Measurements from ENCODE around the gene ATP6V1G1.
"Not testable (repeated sequence)": the region's sequence is repeated elsewhere in the genome, so short reads cannot be mapped to it uniquely, and the experiment has no call there.

The ATP6V1G1 gene, protein sequence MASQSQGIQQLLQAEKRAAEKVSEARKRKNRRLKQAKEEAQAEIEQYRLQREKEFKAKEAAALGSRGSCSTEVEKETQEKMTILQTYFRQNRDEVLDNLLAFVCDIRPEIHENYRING

DNA sequence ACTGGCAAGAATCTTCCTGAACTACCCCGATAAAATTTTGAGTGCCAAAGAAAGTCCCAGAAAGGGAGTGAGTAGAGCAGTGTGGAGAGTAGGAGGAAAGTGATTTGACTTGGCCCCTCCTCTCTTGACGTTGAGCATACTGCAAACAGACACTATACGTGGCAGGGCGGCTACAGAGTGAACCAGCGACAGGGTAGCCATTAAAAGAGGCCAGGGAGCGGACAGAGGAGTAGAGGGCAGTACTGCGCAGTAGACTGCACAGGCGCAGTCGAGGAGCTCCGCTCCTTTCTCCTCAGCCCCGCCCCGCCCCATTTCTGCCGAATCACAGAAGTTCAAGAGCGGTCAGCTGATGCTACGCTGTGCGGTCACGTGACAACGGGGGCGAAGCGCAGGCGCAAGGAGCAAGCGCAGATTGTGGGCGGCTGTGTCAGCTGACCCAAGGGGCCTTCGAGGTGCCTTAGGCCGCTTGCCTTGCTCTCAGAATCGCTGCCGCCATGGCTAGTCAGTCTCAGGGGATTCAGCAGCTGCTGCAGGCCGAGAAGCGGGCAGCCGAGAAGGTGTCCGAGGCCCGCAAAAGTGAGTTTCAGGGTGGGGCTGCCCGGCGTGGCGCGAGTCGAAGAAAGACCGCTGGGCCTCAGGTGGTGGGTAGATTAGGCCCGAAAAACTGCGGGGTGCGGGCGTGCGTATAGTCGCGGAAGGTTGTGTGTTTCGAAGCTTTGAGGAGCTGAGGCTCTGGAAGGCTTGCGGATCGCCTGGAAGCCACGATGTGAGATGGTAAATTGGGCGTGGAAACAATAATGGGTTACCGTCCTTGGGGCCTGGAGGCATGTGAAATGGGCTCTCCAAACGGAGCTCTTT lies at the start of gene ATP6V1G1:
Gene ATP6V1G1, plus strand, starts transcription at position 425 of the 858 bp plus-strand sequence. Its CDS starts 70 bp downstream, at position 495.
- peak; percentile 94 to 98 for DNase-seq

DNA sequence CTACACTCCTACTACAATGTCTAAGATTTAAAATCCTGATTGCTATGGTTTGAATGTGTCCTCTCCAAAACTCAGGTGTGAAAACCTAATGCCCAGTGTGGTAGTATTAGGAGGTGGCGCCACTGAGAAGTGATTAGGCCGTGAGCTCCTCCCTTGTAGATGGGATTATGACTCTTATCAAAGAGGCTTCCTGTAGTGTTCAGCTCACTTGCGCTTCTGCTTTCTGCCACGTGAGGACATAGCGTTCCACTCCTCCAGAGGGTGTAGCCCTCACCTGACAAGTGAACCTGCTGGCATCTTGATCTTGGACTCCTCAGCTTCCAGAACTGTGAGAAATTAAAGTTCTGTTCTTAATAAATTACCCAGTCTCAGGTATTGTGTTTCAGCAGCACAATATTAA lies 49.3 kb upstream of the ATP6V1G1 start:
- DNase-seq: peak in 1 of 2 experiments; percentile 34

DNA sequence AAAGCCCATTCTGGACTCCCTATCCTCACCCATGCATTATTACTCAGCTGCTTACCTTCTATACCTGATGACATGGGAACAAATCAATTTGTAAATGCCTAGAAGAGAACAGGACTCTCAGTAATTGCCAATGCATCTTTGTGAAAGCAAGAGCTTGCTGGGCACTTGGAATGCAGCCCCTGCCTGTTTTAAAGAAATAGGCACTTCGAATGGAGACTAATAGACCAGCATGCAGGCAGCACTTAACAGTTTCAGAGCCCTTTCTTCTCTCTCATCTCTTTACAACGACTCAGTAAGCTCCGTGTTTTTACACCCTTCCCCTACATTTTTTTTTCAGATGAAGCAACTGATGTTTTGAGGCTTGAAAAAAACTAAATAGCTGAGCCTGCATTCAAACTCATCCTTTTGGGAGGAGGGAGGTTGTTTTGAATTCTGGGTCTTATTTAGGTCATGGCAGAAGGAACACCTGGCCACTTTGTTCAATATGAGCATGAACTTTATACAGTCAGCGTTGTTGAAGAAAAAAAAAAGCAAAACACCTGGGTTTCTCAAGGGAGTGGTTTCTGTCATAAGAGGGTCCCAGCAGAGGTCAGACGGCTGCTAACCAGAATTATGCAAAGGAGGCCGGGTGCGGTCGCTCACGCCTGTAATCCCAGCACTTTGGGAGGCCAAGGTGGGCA lies 47.7 kb upstream of the ATP6V1G1 start:
- DNase-seq: no peak

DNA sequence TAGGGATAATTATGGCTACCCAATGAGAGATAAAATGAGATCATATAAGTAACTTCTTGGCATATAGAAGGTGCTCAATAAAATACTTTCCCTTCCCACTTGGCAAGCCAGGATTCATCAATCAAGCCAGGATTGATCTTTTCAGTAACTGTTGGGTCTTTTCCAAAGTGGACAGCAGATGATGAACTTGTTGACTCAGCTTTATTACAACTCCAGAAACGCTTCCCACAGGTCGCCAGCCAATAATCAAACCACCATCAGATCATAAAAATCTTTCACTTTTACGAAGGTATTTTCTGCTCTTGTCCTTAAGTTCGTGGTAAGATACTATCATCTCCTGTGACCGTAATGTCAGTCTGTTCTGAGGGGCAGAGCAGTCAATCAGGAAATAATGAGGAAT lies 42.5 kb upstream of the ATP6V1G1 start:
- no peak for DNase-seq

DNA sequence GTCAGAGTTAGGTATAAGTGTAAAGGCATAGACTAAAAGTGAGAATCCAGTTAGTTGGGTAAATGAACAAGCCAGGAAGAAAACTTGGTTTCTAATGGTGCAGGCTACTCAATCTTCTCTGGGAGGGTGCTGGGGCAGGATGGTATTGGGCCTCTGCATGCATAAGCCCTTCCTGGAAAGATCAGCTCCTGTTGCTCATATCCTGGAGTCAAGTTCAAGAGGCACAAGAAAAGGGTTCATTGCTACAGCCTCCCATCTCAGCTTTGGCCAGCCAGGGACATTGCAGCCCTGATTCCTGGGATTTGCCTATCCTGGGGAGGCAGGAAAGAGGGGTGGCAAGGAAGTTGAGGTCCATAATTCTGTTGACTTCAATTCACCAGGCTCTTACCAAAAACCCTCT lies 40.7 kb upstream of the ATP6V1G1 start:
- no peak for DNase-seq

DNA sequence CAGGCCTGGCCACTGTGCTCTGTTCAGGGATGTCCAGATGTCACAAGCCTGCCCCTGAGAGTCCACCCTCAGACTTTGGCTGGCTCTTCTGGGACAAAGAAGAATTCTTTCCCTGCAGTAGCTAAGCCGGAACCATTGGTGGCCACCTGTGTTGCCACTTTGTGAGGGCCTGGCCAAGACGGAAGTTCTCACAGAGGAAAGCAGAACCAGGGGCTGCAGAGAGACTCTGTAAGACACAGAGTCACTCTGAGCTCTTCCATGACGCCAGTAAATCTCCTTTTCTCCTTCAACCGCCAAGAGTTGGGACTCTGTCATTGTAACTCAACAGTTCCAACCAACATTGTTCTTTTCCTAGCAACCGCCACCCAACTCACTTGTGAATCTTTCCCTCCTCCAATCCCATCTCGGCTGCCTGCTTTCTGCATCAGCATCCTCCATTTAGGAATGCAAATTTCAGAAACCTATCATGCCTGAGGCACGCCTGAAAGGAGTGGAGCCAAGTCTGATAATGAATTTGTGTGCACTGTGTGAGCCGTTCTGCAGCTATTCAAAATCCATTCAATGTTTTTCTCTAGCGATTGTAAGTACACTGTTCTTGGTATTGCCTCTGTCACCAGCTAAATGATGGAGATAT lies 37.8 kb upstream of the ATP6V1G1 start:
- peak in 1 of 2 experiments; percentile 4 for DNase-seq

DNA sequence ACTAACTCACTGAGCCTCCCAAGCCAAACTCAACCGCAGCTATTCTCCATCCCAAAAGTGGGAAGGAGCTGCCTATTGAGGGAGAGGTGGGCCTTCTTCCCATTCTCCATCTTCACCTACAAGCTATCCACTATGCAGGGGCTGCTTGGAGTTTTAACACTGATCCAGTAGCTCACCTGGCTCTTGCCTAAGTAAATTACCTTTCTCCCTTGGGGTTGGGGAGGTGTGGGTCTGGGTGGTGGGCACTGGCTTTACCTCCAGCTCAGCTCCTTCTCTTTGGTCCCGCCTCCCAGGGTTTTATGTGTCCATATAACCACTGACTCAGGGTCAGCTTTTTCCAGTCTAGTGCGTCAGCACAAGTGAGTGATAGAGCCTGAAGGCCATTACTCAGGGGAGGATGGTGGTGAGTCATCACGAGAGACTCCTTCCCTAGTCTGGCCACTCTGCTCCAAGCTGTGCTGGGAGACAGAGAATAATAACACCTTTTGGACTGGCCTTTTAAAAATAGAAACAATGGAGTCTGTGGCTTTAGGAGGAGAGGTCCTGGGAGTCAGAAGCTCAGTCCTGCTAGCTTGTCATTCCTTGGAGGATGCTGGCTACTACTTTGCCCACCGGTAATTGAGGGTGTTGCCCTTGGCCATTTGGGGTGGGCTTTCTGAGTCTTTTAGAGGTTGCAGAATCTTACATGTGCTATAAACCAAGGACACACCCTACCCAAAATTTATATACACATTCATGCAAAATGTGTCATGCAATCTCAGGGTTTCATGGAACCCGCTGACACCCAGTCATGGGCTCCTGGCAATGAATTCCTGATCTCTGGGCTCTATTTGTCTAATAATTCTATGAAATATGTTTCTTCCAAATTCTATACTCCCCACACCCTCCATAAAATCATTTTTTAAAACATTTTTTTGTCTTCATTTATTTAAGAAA lies 35.6 kb upstream of the ATP6V1G1 start:
- no peak for DNase-seq

DNA sequence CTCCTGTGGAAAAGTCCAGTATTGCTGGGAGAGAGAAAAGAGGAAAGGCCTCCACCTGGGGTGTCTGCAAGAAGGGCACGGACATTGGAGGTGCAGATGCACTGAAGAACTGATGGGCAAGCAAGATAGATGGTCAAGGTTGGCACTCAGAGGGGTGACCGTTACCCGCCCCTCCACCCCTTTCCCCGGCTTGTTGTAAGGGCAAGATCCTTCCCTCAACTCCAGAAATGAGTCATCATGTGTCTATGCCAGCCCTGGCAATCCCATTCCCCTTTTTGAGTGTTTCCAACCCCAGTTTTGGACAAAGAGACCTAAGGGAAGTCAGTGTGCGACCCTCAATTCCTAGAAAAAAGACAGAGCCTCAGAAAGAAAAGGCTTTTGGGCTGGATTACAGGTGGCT lies 34.9 kb upstream of the ATP6V1G1 start:
- DNase-seq: no peak

DNA sequence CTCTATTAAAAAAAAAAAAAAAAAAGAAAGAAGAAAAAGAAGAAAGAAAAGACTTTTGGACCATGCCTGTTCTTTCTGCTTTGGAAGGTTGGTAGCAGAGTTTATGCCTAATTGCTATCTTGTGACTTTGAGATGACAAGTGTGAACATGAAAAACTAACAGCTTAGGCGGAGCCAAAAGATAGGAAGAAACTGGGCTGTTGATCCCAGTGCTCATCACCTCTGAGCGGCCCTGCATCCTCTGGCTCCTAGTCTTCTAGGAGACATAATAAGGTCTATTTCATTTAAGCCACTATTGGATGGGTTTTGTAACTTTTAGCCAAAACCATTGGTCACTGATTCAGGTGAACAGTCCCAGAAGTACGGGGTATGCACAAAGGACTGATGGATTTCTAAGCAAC lies 34.4 kb upstream of the ATP6V1G1 start:
- DNase-seq: no peak

DNA sequence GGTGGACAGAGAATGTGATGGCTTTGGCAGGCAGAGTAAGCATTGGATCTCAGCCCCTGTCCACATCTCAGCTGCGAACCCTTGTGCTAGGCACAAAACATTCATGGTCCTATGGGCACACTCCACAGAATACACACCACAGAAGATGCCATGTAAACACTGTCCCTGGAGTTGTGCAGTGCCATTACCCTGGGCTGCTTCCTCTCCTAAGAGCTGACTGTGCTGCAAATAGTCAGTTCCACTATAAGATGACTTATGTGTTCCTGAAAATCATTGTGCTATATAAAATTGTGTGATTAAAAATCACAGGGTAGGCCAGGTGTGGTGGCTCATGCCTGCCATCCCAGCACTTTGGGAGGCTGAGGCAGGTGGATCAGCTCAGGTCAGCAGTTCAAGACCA lies 31.9 kb upstream of the ATP6V1G1 start:
- no peak for DNase-seq

DNA sequence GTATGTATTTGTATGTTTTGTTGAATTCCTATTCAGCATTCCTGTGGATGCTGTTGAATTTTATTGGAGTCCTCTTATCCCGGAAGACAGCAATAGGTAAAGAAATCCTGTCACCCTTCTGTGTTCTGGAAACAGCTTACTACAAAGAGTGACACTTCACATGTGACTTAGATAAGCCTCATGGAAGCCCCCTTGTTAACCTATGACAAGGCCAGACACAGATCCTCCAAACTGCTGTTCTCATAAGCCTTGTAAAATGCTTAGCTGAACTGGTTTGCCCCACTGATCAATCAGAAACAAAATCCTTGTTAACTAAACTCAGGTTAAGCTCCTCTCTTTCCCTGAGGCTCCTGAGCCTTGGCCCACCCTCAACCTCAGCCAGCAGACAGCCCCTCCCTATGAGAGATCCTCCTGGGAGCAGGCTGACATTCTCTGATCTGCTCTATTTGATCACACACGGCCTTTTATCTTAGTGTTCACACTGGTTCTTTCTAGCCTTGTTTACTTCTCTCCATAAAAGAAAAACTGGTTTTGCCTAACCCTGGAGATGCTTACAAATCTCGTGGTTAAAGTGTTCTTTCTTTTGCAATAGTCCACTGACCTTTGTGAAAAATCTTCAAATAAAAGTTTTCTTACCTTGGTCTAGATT lies 29.4 kb upstream of the ATP6V1G1 start:
- no peak for DNase-seq

DNA sequence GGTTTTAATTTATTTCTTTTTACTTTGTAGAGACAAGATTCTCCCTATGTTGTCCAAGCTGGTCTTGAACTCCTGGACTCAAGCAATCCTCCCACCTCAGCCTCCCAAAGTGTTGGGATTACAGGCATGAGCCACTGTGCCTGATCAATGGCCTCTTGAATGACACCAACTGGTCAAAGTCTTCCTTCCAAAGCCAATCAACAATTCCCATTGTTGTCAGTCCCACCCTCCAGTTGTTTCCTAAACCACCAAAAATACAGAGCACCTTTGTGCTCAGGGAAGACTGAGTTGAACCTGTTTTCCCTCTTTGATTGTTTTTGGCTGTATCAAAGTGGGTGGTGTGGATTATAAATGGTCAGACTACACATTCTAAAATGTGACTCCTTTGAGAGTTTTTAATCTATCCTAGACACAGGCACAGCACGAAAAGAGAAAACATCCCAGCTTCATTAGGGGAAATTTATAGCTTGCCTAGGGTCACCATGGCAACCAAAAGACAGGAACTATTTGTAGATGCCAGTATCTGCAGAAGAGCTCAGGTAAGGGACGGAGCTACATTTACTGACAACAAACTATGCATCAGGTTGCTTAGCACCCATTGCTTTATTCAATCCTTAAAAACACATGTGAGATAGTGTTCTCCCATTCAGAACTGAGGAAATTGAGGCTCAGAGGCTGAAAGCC lies 27.6 kb upstream of the ATP6V1G1 start:
- DNase-seq: no peak

DNA sequence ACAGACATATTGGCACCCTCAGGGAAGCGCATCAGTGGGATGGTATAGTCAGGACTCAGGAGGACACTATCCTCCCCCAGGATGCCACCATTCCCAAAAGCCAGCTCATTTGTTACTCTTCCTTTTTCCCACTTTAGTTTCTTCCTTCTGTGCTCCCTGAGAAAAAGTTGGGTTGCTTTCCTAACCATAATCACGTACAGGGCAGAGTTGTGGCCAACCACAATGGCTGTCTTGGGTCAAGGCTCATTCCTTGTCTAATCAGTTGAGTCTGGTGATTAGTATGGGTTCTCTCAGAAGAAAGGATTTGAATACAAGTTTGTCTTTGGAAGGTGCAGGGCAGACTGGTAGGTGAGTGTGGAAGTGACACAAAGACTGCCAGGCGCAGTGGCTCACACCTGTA lies 26.6 kb upstream of the ATP6V1G1 start:
- DNase-seq: no peak

DNA sequence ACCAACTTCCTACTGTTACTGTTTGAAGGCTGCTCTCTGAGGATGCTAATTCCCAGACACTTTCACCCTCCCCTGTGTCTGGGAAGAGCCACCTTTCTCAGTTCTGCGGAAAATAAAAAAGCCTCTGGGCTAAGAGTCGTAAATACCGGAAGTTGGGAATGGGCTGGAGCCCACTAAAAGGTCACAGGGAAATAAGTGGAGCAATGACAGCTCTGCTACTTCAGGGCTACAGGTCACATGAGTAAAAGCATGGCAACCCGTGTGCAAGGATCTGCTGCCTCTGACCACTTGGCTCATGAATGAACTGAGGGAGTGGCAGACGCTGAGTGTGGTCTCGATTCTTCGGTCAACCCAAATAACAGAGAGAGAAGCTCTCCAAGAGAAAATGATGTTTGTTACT lies 25.8 kb upstream of the ATP6V1G1 start:
- no peak for DNase-seq

DNA sequence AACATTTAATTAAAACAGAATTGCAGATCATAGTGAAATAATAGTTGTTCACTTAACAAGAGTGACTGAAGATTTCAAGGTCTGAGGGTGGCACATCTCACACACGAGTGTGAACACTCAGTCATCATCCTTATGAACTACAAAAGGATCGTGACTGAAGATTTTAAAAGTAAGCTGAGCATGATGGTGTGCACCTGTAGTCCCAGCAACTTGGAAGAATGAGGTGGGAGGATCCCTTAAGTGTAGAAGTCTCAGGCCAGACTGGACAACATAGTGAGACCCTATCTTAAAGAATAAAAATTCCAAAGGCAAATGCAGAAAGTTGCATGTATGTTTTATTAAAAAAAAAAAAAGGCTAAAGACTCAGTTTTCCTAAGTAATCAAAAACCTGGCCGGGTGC lies 22.4 kb upstream of the ATP6V1G1 start:
- no peak for DNase-seq

DNA sequence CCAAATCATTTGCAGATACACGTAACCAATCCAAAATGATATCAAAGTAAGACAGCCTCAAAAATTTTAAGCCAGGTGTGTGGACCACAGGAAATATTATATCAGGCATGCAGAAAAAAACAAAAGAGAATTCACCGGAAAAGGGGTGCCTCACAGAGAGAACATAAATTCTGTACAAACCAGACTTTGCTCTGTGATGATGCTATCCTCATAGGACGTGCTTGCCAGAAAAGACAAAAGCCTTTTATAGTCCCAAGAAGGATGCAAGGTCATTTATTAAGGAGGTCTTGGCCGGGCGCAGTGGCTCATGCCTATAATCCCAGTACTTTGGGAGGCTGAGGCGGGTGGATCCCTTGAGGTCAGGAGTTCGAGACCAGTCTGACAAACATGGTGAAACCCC lies 16.8 kb upstream of the ATP6V1G1 start:
- no peak for DNase-seq

DNA sequence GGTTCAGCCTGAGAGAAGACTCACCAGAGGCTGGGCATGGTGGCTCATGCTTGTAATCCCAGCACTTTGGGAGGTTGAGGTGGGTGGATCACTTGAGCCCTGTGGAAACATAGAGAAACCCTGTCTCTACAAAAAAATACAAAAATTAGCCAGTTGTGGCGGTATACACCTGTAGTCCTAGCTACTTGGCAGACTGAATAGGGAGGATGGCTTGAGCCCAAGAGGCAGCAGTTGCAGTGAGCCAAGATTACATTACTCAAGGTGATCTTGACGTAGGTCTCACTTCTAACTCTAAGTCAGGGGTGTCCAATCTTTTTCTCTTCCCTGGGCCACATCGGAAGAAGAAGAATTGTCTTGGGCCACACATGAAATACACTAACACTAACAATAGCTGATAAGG lies 16.2 kb upstream of the ATP6V1G1 start:
- no peak for DNase-seq

DNA sequence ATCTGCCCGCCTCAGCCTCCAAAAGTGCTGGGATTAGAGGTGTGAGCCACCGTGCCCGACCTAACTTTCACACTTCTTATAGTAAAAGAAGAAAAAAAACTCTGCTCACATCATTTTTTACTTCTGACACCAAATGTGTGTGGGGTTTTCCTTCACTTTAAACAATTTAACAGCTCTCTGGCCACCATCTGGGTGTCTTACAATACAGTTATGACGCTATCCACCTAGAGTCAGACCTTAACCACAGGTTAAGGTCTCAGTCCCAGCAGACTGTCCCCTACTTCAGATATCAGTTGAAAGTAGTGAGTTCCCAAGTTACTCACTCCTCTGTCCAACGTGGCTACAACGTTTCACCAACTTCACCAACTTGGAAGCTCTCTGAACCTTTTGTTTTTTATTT lies 15.4 kb upstream of the ATP6V1G1 start:
- no peak for DNase-seq

DNA sequence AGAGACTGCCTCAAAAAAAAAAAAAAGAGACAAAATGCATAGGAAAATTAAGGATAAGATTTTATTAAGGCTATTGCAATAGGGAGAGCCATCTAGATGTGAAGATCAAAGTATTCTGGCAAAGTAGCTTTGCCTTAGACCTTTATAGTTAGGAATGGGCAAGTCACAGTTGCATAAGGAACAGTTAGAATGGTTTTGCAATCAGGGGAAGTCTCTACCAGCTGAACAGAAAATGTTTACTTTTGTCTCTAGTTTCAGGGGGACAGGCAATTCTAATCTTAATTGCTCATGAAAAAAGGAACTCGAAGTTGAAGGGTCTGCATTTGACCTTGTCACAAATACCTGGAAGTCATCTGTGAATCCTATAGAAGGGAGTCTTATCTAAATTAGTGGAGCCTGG lies 13.1 kb upstream of the ATP6V1G1 start:
- no peak for DNase-seq

DNA sequence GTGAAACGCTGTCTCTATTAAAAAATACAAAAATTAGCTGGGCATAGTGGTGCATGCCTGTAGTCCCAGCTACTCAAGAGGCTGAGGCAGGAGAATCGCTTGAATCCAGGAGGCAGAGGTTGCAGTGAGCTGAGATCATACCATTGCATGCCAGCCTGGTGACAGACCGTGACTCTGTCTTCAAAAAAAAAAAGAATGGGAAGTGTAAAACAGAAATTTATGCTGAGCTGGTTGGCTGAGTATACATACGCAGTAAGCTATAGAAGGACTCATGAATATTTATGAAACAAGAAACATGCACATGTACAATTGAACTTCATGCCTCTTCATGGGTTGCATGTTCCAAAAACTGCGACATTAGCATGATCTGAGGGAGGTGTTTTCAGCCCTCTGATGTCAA lies 10.8 kb upstream of the ATP6V1G1 start:
- not testable (repeated sequence) for DNase-seq

DNA sequence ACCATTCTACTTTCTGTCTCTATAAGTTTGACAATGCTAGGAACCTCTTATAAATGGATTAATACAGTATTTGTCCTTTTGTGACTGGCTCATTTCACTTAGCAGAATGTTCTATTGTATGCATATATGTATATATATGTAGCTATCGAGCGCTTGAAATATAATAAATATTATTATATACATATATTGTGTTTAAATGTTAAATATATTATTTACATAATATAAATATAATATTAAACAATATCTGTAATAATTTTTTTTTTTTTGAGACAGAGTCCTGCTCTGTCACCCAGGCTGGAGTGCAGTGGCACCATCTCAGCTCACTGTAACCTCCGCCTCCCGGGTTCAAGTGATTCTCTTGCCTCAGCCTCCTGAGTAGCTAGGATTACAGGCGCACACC lies 9.4 kb upstream of the ATP6V1G1 start:
- not testable (repeated sequence) for DNase-seq

Data from NCI-H526 (cell line).